PC-3 (cell line): ENCODE measurements around the gene TMEM30B.

Experiments
- CTCF ChIP-seq: fragments of 300-600 bp; sonication (generic); conservative IDR thresholded peaks from 2 replicates; pipeline ENCODE4 v1.5.1; 2017; ENCODE audit warnings: antibody characterized with exemption, low read depth, mild to moderate bottlenecking, low read length
- EZH2 ChIP-seq: fragments of 300-600 bp; sonication (generic); IDR thresholded peaks from one replicate; pipeline ENCODE4 v1.6.1; 2017; ENCODE audit warnings: antibody characterized with exemption, mild to moderate bottlenecking, low read length; ENCODE audit not compliant: unreplicated experiment

- TF ChIP-seq CTCF (no peak), EZH2 (no peak)
These were observed 12.3 kb downstream of the TMEM30B start for GRCh38 chr14:61268812-61269211.
